ENCODE results near the gene HHAT. TPM values are rescaled to one million over a fixed set of nuclear protein-coding genes. Genes with fewer than 3 reads are reported as not detected.
A peak's percentile ranks its signal among the peaks of the same experiment; 100 is the strongest.

The HHAT gene
- total RNA-seq: 1.1 and 2.2 TPM in 2 replicates

DNA sequence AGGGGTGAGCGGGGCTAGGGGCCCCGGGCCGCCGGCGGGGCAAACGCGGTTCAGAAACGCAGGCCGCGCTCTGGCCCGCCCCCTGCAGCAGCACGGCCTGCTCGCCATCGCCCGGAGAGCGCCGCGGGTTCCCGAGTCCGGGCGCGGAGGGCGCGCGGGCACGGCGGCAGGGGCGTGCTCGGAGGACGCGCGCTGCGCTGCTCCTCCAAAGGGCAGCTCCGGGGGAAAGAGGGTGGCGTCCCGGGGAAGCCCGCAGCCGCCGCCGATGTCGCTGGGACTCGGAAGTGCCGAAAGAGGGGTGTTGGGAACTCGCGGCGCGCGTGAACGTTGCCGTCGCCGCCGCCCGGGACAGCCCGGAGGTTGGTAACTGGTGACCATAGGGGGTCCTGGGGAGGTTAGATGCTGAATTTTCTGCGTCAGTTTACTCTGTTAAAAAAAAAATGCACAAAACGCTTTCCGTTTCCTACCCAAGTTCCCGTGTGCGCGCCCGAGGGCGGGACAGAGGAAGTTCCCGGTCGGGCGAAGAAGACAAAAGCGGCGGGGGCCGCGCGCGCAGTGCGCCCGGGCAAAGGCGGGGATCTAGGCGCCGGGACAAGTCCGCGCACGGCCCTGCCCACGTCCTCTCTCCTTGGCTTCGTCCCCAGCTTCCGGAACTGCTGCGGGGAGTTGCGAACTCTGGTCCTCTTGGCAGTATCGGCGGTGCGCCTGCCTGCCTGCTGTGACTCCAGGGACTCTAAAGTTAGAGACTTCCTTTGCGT is at the start of gene HHAT:
Gene HHAT, plus strand, starts transcription at position 157 of the 758 bp plus-strand sequence. CDS start 20,074 bp downstream, outside the sequence.

Small RNA genes within 50 kb of the gene (small RNA-seq; reads per million reads assigned to genes)
- gene RNU5A-8P: 167 reads per million, percentile 99 among the genes with 10 or more reads in this experiment

Other genes with a start within 250 kb of the HHAT start
- under 0.01 and 0.20 TPM in 2 replicates for gene SERTAD4, start 96.1 kb upstream of the HHAT start, total RNA-seq